HG02943 (cell line): ENCODE data around the gene CSNK1D.
"Not testable (repeated sequence)": the region's sequence is repeated elsewhere in the genome, so short reads cannot be mapped to it uniquely, and the experiment has no call there.

ENCODE experiments used
- ATAC-seq: cut with Tn5 transposase; IDR thresholded peaks from one replicate; pipeline ENCODE4 v1.9.1; 2021; ENCODE audit warnings: mild to moderate bottlenecking, low read depth, moderate library complexity; ENCODE audit not compliant: unreplicated experiment

Gene CSNK1D

DNA sequence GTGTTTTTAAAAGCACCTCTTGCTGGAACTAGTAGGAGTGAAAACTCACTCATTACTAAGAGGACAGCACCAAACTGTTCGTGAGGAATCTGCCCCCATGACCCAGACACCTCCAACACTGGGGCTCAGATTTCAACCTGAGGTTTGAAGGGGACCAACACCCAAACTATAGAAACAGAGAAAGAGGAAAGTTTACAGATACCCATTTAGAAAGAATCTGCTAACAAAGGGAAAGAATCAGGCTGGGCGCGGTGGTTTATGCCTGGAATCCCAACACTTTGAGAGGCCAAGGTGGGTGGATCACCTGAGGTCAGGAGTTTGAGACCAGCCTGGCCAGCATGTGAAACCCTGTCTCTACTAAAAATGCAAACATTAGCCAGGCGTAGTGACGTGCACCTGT lies 3.4 kb upstream of the CSNK1D start:
- no peak for ATAC-seq

DNA sequence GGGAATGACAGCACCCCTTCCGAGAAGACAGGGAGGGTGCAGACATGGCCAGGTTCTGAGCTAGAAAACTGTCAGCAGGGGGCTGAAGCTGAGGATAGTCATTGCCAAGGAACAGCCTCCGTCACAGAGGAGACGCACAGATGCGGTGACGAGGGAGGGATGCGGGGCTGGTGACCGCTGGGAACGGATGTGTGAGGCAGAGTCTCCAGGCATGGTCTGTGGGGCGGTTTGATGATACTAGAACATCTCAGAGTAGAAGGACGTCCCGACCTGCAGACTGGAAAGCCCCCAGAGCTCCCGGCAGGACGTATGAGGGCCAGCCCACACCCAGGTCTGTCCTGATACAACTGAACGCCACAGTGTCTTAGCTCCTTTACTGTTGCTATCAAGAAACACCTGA lies 1.8 kb upstream of the CSNK1D start:
- ATAC-seq, result no peak

DNA sequence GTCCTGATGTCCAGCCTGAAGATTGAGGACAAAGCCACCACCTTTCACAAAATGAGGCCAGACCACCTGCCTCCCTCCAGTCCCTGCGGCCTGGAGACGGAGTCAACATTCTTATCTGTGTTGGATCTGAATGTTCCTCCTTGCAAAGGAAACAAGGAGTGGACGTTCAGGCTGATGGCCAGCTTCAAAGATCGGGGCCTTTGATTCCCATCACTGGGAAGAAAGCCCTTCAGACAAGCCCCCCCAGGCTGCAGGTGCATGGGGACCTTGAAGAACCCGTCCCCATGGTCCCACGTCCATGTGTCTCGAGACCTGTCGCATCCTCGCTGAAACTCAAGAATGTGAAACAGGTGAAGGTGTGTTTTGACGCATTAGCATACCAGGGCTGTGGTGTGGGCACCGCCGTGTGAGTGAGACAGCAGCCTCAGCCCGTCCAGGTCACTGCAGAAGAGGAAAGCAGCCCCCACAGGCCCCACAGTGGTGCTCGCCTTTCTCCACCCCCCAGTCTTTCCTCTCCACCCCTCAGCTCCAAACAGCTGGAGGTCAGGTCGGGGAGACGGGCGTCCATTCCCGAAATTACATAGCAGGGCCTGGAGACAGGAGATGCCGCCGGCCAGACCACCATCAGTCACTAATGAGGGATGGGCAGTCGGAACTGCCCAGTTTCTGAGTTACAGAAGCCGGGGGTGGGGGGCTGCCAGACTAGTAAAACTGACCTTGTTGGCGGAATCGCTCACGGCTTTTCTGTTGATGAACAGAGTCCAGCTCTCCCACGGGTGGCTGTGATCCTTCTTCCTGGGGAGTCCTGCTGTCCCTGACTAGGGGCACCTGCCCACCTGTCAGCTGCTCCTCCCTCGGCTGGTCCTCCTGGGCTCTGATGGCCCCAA lies 877 bp upstream of the CSNK1D start:
- no peak for ATAC-seq

DNA sequence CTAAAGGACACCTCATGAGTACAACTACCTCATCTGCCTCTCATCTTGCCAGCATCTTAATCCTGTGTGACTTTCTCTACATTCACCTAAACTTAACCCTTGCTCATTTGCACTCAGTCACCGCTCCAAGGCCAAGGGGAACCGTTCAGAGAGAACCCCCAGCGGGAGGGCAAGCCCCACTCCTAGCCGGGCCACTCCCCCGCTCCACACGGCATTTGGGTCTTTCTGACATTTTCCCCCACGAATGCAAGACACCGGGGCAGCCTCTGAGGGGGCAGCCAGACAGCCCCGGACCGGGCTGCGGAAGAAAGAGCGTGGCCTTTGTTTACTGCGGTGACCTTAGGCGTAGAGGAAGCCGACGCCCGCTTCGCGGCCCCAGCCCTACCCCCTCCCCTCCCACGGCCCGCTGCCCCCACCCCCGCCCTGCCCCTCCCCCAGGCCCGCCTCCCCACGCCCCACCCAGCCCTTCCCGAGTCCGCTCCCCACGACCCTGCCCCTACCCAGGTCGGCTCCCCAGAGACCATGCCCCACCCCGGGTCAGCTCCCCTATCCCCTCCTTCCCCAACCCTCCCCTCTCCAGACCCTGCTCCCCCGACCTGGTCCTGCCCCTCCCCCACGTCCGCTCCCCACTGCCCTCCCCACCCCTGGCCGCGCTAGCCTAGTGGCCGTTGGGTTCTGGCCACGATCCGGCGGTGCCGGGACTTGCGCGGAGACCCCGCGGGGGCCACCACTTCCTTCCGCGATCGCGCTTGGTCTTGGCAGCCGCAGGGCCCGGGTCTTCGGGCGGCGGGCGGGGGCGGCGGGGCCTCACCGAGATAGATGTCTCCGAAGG lies 789 bp downstream of the CSNK1D start:
- no peak for ATAC-seq

DNA sequence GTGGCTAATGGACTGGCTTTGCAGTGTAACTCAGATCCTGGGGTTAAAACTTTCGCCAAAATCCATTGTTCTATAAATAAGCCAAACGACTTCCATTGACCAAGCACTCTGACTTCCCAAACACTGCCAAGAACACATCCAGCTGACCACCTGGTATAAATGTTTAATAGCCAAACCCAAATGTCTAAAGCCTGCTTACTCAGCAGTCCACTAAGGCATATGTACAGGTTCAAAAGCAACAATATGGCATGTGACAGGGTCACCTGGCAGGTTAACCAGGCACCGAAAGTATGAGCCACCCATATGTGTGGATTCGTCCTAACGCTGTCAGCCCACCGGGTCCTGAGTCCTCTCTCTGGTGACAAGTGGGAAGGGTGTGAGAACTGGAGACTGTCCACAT lies 2.1 kb downstream of the CSNK1D start:
- ATAC-seq, result no peak

DNA sequence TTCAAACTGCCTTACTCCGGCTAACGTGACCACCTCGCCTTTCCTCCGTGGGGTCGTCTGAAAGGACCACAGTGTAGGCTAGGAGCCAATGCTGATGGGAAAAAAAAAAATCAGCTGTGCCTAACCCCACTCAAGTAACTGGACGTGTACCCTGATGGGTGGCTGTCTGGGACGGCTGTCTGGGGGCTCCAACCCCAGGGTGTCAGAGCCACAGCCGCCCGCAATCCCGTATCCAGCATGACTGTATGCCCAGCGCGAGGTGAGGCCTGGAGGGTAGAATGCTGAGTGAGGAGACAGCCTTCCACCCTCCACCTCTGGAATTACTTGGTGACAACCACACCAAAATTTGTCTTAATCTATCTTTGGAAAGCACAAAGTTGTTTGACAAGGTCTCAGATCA lies 2.8 kb downstream of the CSNK1D start:
- no peak for ATAC-seq

DNA sequence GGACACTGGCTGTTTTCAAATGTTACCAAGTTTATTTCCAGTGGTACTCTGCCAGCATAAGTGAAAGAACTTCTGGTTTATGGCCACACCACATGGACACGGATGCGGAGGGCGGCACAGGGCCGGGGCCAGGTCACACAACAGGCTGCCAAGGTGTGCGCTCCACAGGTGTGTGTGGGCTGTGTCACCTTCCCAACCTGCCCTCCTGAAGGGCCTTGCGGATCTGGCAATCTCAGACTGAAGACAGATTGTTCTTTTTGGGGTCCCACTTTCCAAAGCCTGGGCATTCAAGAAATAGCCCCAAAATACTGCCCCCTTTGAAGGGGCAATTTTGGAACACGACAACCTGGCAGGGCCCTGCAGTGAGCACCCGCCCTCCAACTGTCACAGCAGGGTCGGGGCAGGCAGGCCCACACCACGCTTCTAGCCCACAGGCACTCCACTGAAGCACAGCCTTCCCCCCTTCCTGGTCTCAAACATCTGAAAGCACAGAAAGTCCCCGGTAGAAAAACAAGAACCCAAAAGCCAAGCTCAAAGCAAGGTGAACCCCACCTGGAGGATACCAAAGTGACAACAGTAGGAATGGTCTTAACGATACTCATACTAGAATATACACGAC lies 3.5 kb downstream of the CSNK1D start:
- ATAC-seq, result no peak

DNA sequence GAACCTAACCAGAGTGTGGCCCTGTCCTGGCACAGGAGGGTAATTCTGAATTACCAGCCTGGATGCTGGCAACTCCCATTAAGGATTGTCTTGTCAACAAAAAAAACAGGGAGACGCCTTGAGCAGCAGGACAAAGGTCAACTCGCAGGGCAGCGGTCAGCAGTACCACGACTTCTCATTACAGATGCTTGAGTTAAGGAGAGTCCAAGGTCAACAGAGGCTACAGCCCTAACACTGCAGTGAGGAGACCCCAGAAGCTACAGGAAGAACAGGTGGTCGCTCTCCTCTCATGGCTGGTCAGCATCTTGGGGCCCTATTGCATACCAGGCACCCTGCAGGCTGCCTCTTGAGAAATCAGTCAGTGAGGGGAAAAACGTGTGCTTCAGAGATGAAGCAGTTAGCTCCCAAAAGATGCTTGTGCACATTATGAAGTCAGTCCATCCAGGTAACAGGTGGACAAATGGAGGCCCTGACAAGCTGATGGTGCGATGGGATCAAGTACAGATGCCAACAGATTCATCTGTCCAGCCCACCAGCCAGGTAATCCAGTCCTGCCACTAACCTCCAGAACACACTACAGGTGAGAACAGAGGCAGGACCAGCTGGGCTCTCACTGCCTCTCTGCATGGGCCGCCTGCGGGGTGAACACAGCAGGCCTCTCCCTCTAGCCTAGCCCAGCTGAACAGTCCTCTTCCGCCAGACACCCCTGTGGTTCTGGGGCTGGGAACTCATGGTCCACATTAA lies 4.2 kb downstream of the CSNK1D start:
- ATAC-seq, result no peak

DNA sequence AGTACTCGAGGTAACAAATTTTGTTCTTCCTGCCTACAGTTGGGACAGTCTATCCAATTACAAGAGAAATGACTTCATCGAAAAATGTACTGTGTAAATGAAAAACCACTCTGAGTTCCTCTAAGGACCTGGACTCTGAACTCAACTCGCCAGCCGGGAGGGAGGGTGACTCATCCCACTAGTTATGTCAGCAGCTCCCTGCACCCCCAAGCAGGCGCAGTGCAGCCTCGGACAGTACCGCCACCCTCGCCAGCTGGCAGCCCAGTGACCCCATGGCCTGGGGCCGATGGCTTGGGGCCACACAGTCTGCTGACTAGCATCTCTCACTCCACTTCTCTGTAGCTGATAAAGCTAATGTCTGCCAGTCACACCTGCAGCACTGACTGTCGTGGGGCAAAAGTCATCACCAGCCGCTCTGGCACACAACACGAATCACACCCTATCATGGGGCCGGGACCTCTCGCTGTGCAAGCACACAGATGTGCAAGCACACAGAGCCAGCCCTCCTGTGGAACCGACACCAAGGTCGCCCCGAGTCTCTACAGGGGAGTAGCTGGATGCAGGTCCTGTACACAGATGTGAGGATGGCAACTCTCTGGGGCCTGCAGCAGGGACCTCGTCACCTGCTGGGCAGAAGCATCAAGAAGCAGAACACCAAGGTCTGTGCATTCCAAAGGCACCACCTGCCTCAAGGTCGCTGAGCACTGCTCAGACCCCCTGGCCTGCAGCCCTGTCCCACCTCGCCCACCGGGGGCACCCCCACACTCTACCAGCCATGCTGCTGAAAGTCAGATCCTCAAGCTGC lies 5.7 kb downstream of the CSNK1D start:
- no peak for ATAC-seq

DNA sequence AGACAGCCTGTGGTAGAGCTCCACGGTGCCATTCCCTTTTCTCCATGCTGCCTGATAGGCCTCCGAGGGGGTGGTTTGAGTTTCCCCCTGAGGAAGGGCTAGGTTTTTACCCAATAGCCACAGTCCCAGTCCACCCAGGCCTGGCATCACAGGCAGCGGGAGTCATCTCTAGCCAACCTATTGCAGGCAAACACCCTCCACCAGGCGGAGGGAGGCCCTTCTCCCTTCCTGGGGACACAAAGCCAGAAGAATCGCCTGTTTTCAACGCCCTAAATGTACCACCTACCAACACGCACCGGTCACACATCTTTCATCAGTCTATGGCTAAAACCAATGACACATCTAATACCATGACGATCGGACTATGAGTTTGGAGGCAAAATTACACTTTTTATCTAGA lies 7.4 kb downstream of the CSNK1D start:
- no peak for ATAC-seq

DNA sequence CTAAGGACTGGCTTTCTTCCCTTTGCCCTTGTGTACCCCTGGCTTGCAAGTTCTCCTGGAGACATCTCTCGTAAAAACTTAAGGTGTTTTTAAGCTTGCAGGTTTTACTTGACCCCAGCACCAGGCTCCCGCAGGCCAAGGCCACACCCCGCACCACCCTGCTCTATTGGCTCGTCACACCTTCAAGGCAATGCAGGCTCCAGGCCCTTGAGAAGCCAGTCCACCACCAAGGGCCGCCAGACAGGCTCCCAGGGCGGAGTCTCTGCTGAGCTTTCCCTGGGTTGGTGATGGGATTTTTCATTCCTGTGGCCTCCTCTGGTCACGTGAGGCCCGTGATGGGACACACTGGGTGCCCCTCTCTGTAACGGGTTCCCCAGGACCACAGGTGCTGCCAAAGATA lies 9.9 kb downstream of the CSNK1D start:
- no peak for ATAC-seq

DNA sequence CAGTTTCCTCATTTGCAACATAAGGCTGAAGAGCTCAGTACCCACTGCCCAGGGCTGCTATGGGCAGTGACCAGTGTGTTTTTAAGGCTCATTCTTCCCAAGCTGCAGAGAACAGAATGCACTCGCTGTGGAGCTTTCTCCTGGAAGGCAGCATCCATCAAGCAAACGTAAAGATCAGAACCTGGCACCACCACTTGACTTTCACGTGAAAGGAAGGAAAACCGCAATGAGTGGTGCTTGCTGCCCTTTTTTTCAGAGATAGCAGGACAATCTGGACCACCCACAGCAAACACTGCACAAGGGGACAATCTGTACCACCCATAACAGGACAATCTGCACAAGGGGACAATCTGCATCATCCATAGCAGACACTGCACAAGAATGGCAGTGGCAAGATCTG lies 11.2 kb downstream of the CSNK1D start:
- ATAC-seq, result no peak

DNA sequence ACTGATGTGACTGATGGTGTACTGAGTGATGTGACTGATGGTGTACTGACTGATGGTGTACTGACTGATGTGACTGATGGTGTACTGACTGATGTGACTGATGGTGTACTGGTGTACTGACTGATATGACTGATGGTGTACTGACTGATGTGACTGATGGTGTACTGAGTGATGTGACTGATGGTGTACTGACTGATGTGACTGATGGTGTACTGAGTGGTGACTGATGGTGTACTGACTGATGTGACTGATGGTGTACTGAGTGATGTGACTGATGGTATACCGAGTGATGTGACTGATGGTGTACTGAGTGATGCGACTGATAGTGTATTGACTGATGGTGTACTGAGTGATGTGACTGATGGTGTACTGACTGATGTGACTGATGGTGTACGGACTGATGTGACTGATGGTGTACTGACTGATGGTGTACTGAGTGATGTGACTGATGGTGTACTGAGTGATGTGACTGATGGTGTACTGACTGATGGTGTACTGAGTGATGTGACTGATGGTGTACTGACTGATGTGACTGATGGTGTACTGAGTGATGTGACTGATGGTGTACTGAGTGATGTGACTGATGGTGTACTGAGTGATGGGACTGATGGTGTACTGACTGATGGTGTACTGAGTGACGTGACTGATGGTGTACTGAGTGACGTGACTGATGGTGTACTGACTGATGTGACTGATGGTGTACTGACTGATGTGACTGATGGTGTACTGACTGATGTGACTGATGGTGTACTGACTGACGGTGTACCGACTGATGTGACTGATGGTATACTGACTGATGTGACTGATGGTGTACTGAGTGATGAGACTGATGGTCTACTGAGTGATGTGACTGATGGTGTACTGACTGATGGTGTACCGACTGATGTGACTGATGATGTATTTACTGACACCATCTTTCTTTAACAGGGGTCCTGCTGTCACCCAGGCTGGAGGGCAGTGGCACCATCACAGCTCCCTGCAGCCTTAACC lies 13.2 kb downstream of the CSNK1D start:
- not testable (repeated sequence) for ATAC-seq

DNA sequence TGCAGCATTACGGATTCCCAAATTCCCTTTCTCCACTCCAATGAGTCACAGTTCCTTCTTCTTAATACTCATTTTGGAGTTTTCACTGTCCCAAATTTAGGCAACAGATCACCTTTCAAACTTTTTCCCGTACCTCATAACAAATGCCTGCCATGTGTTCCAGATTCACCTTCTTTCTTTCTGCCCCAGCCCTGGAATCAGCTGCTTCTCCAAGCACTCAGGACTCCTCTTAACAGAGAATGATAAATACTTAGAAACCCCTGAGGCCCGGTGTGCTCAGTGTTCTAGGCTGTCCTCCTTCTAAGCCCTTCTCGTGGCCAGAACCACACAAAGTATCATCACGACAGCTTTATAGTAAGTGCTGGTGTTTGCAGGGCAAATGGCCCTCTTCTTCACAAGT lies 14.9 kb downstream of the CSNK1D start:
- no peak for ATAC-seq

DNA sequence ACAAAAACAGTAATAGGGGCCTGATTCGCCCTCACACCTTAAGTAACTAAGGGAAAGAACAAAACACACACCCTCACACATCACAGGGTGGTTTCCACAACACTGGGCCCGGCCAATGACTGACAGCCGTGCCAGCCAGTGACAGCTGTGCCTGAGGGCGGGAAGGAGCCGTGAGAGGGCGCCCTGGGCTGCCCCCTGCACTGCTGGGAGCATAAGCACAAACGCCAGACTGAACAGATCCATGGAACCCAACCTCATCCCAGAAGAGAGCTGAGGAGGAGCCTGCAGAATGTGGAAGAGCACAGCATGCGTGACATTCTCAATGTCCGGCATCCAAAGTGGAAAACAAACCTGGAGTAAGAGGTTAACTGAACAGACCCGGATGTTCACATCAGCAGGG lies 16.0 kb downstream of the CSNK1D start:
- ATAC-seq, result no peak

DNA sequence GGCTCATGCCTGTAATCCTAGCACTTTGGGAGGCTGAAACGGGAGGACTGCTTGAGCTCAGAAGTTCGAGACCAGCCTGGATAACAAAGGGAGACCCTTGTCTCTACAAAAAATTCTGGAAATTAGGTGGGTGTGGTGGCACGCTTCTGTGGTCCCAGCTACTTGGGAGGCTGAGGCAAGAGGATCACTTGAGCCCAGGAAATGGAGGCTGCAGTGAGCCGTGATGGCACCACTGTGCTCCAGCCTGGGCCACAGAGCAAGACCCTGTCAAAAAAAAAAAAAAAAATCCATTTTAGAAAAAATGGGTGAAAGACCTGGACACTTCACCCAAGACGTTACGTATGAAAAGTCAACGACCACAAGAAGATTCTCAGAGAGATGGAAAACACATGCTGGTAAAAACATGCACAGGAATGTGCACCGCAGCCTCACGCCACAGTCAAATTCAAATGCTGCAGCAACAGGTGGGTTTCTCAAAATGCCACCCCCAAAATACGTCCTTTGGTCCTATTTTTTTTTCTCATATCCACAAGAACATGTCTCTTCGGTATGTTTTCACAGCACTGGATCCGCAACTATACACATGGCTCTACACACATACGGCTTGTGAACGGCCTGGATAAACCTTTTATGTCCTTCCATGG lies 17.1 kb downstream of the CSNK1D start:
- no peak for ATAC-seq

DNA sequence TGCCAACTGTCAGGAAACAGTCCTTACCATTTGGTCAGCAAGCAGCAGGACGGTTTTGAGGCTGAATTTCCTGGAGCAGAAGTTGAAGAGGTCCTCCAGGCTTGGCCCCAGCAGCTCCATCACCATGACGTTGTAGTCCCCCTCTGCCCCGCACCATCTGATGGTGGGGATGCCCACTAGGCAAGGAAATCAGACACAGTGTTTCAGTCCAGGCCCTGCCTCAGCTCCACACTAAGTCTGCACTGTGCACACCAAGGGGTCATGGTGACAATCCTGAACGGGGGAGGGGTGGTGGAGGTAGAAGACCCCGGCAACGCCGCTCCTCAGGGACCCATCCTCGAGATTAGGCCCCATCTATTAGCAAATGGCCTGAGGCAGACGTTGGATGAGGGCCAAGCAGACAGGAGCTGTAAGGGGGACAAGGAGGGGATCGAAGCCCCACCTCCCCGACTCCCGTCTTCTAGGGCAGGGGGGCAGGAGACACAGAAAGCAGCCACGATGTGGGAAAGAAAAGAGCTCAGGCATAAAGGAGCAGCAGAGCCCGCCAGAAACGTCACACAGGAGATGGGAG lies 18.0 kb downstream of the CSNK1D start:
- no peak for ATAC-seq

DNA sequence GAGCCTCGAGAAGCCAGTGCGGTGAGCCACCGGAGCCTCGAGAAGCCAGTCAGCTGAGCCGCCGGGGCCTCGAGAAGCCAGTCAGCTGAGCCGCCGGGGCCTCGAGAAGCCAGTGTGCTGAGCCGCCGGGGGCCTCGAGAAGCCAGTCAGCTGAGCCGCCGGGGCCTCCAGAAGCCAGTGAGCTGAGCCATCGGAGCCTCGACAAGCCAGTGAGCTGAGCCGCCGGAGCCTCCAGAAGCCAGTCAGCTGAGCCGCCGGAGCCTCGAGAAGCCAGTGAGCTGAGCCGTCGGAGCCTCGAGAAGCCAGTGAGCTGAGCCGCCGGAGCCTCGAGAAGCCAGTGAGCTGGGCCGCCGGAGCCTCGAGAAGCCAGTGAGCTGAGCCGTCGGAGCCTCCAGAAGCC lies 18.8 kb downstream of the CSNK1D start:
- not testable (repeated sequence) for ATAC-seq
